Activated CD4-positive, alpha-beta T cell treated with anti-CD3 and anti-CD28 coated beads for 48 hours (primary cell): Measurements from ENCODE around the gene ANGPTL3.
"Not testable (repeated sequence)": the region's sequence is repeated elsewhere in the genome, so short reads cannot be mapped to it uniquely, and the experiment has no call there.

Experiments used
- DNase-seq: peaks from one replicate; pipeline ENCODE4 v3.0.0-alpha.2; 2020

Gene ANGPTL3, protein sequence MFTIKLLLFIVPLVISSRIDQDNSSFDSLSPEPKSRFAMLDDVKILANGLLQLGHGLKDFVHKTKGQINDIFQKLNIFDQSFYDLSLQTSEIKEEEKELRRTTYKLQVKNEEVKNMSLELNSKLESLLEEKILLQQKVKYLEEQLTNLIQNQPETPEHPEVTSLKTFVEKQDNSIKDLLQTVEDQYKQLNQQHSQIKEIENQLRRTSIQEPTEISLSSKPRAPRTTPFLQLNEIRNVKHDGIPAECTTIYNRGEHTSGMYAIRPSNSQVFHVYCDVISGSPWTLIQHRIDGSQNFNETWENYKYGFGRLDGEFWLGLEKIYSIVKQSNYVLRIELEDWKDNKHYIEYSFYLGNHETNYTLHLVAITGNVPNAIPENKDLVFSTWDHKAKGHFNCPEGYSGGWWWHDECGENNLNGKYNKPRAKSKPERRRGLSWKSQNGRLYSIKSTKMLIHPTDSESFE

DNA sequence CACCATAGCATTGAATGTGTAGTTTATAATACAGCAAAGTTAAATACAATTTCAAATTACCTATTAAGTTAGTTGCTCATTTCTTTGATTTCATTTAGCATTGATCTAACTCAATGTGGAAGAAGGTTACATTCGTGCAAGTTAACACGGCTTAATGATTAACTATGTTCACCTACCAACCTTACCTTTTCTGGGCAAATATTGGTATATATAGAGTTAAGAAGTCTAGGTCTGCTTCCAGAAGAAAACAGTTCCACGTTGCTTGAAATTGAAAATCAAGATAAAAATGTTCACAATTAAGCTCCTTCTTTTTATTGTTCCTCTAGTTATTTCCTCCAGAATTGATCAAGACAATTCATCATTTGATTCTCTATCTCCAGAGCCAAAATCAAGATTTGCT lies at the start of gene ANGPTL3:
Gene ANGPTL3 (plus strand): TSS at position 240 of the 400 bp plus-strand sequence. CDS start 47 bp downstream, at position 287.
- DNase-seq, result no peak

DNA sequence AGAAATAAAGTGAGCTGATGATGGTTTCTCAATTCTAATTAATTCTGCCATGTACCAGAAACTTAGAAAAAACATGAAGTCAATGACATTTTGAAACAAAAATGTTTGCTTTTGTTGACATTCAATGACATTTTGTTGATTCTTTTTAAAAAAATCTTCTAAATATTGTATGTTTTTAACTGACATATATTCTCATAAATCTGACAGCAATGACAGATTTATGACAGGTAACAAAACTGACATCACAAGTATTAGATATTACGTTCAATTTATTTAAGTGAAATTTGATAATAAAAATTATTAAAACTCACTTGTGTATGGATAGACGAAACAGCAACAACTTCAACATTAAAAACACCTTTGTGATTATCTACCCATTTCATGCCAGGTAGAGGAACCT lies 36.0 kb upstream of the ANGPTL3 start:
- DNase-seq, result no peak

DNA sequence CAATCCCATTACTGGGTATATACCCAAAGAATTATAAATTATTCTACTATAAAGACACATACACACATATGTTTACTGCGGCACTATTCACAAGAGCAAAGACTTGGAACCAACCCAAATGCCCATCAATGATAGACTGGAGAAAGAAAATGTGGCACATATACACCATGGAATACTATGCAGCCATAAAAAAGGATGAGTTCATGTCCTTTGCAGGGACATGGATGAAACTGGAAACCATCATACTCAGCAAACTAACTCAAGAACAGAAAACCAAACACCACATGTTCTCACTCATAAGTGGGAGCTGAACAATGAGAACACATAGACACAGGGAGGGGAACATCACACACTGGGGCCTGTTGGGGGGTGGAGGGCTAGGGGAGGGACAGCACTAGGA lies 30.1 kb upstream of the ANGPTL3 start:
- not testable (repeated sequence) for DNase-seq

DNA sequence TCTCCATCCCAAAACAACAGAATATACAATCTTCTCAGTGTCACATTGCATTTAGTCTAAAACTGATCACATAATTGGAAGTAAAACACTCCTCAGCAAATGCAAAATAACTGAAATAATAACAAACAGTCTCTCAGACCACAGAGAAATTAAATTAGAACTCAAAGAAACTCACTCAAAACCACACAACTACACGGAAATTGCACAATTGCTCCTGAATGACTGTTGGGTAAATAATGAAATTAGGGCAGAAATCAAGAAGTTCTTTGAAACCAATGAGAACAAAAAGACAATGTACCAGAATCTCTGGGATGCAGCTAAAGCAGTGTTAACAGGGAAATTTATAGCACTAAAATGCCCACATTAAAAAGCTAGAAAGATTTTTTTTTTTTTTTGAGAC lies 29.4 kb upstream of the ANGPTL3 start:
- not testable (repeated sequence) for DNase-seq

DNA sequence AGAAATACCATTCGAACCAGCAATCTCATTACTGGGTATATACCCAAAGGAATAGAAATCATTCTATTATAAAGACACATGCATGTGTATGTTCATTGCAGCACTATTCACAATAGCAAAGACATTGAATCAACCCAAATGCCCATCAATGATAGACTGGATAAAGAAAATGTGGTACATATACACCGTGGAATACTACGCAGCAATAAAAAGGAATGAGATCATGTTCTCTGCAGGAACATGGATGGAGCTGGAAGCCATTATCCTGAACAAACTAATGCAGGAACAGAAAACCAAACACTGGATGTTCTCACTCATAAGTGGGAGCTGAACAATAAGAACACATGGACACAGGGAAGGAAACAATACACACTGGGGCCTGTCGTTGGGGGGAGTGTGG lies 25.8 kb upstream of the ANGPTL3 start:
- DNase-seq, result not testable (repeated sequence)

DNA sequence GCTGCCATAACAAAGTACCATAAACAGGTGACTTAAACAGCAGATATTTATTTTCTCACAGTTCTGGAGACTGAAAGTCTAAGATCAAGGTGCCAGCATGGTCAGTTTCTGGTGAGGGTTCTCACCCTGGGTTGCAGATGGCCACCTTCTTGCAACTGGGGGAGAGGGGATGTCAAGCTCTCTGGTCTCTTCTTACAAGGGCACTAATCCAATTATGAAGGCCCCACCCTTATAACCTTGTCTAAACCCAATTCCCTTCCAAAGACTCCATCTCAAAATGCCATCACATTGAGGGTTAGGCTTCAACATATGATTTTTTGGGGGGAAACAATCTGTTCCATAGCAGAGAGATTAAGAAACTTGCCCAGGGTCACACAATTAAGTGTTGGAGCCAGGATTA lies 24.8 kb upstream of the ANGPTL3 start:
- DNase-seq, result no peak

DNA sequence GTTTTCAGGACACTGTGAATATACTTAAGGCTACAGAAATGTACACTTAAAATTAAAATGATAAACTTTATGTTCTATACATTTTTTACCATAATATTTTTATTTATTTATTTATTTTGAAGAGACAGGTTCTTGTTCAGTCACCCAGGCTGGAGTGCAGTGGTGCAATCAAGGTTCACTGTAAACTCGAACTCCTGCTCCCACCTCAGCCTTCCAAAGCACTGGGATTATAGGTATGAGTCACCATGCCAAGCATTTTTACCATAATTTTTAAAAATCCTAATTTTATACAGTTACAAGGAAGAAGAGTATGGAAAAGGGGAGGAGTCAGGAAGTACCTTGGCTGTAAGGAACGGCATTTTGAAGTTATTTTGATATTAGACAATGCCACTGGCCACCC lies 23.6 kb upstream of the ANGPTL3 start:
- no peak for DNase-seq

DNA sequence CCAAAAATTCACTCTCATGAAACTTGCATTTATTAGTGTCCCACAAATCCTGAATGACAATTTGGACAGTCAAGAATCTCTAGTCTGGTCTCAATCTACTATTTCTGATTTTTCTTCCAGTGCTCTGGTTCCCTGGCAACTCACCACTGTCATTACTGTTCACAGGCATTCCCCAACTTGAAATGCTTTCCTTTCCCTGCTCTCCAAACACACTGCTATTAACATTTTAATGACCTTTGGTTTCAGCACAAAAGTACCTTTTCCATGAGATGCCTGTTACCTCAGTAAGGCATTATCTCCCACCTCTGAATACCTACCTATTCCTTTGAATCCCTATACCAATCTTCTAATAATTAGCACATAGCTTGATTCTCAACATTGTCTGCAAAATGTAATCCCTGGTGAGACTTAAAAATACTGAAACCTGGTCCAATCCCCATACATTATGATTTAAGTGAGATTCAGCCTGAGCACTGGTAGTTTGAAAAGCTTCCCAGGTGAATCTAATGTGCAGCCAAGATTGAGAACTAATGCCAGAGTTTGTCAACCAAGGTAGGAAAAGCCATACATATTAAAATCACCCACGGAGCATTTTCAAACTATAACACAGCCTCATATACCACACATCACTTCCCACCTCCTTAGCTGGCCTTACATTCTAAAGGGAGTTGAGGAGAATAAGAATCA lies 11.7 kb upstream of the ANGPTL3 start:
- DNase-seq, result no peak

DNA sequence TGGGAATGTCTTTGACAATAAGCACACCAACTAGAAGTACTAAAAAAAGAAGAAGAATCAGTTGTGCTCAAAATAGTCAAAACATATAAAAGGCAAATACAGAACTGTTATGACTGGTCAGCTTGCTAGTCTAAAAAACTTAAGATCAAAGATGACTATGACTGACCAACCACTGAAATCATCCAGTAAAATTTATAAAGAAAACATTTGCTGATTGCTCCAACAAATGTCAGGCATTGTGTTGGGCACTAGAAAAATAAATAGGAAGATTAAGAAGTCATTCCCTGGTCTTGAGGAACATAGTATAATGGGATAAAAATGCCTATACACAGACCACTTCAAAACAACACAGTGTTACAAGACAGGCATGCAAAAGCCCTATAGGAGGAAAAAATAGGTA lies 9.3 kb upstream of the ANGPTL3 start:
- no peak for DNase-seq

DNA sequence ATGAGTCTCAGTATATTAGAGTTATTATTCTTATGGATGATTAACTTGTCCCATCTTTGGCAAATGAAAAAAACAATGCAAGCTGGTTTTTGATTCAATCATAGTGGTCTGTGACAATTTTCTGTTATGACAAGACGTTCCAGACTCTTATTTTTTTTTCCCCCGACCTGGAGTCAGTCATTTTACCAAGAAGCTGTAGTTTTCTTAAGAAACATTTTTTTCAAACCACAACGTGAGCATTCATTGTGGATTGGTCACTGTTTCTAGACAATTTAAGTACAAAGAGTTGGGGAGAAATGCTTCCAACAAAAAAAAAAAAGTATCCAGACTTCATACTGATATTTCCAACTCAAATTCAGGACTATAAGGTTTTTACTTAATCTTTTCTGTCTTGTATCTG lies 8.0 kb upstream of the ANGPTL3 start:
- no peak for DNase-seq

DNA sequence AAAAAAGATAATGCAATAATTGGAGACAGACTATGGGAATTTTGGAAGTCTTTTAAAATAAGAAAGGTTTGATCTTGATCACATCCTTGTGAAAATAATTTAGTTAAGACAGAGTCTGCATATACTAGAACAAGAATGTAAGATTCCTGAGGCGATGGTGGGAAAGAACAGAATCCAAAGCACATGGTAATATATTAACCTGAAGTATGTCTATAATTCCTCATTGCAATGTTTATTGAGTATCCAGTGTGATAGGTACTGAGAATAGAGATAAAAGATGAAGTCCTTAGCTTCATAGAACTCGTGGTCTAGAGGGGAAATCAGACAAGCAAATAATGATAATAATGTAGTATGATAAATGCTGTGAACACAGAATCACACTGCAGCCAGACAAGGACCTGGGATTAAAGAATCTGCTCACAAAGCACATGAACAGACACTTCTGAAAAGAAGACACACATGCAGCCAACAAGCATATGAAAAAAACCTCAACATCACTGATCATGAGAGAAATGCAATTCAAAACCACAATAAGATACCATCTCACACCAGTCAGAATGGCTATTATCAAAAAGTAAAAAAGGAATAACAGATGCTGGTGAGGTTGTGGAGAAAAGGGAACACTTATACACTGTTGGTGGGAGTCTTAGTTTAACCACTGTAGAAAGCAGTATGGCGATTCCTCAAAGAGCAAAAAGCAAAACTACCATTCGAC lies 6.9 kb upstream of the ANGPTL3 start:
- DNase-seq, result no peak

DNA sequence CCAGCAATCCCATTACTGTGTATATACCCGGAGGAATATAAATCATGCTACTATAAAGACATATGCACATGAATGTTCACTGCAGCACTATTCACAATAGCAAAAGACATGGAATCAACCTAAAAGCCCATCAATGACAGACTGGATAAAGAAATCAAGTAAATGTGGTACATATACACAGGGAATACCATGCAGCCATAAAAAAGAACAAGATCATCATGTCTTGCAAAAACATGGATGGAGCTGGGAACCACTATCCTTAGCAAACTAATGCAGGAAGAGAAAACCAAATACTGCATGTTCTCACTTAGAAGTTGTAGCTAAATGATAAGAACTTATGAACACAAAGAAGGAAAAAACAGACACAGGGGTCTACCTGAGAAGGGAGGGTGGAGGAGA lies 6.4 kb upstream of the ANGPTL3 start:
- DNase-seq, result no peak

DNA sequence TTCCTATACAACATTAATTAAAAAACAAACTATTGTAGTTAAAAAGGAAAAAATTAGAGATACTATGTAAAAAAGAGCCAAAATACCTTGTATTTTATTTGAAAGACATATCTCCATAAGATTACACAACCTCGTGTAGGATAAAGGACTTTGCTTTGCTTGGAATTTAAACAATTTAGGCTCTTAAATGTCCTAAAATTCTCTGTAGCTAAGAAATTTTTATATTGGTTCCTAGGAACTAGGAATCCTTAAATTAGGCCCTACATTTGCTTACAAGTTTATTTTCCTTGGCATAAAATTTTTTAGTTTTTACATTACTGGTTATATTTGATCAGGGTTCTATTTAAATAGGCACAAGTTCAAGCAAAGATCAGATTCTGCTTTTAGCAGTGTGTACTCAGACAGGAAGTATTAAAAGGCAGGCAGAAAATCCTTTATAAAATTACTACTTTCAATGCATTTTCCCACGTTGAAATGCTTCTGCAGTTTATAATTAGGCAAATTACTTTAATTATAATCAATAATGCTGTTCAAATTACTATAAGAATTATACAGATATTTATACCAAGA lies 3.4 kb upstream of the ANGPTL3 start:
- DNase-seq, result no peak

DNA sequence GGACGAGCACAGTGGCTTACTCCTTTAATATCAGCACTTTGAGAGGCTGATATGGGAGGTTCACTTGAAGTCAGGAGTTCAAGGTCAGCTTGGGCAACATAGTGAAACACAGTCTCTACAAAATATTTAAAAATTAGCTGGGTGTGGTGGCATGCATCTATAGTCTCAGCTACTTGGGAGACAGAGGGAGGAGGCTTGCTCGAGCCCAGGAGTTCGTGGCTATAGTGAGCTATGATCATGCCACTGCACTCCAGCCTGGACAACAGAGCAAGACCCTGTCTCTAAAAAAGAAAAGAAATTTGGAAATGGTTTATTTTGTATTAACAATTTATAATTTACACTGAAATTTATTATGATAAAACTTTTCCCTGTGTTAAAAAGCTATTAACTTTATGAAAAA lies 1.7 kb upstream of the ANGPTL3 start:
- no peak for DNase-seq

DNA sequence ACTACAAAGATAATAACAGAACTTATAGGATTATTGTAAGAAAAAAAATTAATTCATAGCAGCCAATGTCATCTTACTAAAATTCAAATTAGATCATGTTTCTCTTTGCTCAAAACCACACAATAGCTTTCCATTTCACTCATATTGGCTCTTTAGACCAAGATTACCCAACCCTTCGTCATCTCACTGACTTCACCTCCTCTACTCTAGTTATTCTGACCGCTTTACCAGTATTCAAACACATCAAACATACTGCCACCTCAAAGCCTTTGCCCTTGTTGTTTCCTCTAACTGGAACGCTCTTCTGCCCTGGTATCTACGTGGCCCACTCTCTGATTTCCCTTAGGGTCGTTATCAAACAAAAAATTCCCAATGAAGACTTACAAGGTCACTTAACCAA lies 1.7 kb downstream of the ANGPTL3 start:
- DNase-seq, result no peak

DNA sequence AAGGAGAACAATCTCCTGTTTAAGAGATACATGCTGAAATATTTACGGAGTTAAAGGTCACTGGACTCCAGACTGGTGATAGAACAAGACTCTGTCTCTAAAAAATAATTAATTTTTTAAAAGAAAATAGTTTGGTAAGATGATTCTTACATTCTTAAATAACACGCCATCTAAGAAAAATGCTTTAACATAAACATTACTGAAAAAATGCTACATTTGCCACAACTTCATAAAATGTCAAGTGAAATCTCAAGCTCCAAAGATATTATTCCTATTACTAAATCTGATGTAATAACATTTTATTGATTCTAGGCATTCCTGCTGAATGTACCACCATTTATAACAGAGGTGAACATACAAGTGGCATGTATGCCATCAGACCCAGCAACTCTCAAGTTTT lies 4.1 kb downstream of the ANGPTL3 start:
- no peak for DNase-seq

DNA sequence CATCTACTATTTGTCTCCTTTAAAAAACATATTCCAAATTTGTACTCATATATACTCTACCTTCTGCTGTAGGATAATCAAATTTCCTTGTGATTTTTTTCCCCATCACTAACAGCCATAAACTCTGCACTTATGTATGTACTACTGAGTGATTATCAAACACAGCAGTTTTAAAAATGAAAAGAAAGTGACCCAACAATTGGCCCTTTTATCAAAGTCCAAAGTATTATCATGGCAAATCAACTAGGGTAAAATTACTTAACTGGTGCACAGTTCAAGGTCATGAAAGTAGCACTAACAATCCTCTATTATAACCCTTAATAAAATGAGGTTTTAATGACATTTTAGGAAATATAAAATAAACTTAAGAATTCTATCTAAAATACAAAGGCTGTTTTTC lies 11.6 kb downstream of the ANGPTL3 start:
- no peak for DNase-seq

DNA sequence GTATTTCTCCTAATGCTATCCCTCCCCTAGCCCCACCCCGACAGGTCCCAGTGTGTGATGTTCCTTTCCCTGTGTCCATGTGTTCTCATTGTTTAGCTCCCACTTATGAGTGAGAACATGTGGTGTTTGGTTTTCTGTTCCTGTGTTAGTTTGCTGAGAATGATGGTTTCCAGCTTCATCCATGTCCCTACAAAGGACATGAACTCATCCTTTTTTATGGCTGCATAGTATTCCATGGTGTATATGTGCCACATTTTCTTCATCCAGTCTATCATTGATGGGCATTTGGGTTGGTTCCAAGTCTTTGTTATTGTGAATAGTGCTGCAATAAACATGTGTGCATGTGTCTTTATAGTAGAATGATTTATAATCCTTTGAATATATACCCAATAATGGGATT lies 13.3 kb downstream of the ANGPTL3 start:
- DNase-seq, result not testable (repeated sequence)

DNA sequence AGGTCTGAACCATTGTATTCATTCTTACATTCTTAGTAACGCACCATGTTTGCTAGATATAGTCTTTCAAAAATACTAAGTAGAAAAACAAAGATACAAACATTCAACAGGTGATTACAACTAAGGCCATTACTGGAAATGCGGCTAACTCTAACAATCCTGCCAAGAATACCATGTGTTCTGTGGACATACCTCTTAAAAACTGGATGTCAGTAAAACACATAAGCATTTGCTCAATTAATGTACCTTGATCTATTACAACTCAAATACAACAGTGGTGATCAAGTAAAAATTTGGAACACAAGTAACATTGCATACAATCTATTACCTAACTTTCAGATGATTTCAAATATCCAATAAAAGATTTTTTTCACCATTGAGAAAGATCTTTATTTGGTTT lies 15.4 kb downstream of the ANGPTL3 start:
- DNase-seq, result no peak

DNA sequence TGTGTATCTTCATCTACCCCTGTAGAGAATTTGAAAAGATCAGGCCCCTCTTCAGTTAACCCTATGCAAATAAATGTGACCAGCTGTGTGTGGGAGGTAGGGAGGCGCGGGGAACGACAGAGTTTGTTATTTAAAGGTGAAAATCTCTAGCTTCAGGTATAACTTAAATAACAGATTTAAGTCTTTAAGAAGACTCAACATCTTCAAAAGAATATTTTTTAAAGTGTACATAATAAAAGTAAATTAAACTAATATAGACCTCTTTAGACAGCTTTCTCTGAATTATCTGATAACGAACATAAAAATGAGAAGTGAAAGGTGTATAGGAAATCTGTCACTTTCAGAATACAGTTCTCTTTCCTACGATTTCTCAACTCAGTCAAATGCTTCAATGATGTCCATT lies 16.0 kb downstream of the ANGPTL3 start:
- DNase-seq, result no peak

DNA sequence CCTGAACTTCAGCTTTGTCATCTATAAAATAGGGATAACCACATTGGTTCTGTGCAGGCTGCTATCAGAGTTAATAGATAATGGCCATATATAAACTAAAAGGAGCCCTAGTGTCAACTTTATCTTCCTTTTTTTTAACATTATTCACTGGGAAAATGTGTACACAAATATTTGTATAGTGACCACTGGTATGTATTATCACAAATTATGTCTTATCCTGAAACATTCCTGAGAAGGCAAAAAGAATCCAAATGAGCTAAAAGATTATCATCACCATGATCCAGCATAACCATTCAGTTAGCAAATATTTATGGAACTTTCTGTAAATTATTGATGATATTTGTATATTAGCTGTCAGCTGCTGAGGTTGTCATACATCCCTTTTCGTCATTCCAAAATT lies 16.6 kb downstream of the ANGPTL3 start:
- no peak for DNase-seq

DNA sequence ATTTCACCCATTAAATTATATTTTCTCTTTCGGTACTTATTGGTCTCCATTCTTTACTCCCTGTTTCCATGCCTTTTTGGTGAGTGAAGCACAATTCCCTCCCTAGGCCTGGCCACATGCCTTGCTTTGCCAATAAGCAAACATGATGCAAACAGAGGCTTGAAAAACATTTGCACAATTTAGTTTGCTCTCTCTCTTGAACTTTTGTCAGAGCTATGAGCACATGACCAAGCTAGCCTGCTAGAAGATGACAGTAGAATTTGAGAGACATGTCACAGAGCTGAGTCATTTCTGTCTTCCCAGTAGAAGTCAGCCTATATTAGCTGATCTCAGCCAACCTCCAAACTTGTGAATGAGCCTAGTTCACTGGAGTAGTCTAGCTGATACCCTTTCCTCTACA lies 24.6 kb downstream of the ANGPTL3 start:
- DNase-seq, result no peak

DNA sequence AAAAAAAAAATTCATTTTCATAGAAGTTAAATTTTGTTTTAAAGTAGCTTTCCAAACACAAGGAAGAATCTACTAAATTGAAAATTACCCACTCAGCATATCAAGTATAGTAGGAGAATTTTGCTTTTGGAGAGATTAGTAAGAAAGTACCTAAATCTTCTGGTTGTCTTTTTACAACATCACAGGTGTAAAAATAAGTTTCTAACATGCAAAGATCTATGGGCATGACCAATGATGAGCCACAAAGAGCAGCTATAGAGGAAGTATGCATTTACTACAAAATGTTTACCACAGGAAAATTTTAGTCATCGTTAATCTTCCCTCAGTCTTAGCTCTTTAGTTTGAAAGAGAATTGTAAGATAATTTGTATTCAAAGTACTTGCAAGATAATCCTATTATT lies 28.1 kb downstream of the ANGPTL3 start:
- DNase-seq, result no peak

DNA sequence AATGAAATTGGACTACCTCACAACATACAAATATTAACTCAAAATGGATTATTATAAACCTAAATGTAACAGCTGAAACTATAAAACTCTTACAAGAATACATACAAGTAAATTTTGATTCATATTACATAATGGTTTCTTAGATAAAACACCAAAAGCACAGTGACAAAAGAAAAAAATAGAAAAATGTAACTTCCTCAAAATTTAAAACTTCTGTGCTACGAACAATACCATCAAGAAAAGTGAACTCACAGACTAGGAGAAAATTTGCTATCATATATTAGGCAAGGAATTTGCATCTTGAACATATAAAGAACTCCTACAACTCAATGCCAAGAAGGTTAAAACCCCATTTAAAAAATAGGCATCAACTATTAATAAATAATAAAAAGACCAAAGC lies 31.2 kb downstream of the ANGPTL3 start:
- DNase-seq, result no peak
